Activated CD4-positive, alpha-beta memory T cell treated with anti-CD3 and anti-CD28 coated beads for 36 hours (primary cell): Measurements from ENCODE around the gene LUC7L2. TPM values are rescaled to one million over a fixed set of nuclear protein-coding genes. Genes with fewer than 3 reads are reported as not detected.
"Not testable (repeated sequence)": the region's sequence is repeated elsewhere in the genome, so short reads cannot be mapped to it uniquely, and the experiment has no call there.

Experiments
- CTCF ChIA-PET: fragments of 350-600 bp; sonication (Branson Sonifier 250); formaldehyde crosslinking; loops from one replicate; lab custom pipeline; 2021; ENCODE audit warnings: antibody characterized with exemption, inconsistent platforms; lab: Charles Lee
- POLR2A ChIA-PET: fragments of 350-600 bp; sonication (Branson Sonifier 250); formaldehyde crosslinking; loops from one replicate; lab custom pipeline; 2021; ENCODE audit warnings: antibody characterized with exemption; lab: Charles Lee
- DNase-seq: peaks from one replicate; pipeline ENCODE4 v3.0.0-alpha.2; 2020
- H3K27ac Mint-ChIP-seq: one replicate; pipeline ENCODE4 v1.8.0; 2021; ENCODE audit warnings: mixed read lengths
- H3K27me3 Mint-ChIP-seq: one replicate; pipeline ENCODE4 v1.8.0; 2021; ENCODE audit warnings: mixed read lengths
- H3K36me3 Mint-ChIP-seq: one replicate; pipeline ENCODE4 v1.8.0; 2021; ENCODE audit warnings: mixed read lengths
- H3K4me1 Mint-ChIP-seq: one replicate; pipeline ENCODE4 v1.8.0; 2021; ENCODE audit warnings: low read depth, mixed read lengths
- H3K4me3 Mint-ChIP-seq: one replicate; pipeline ENCODE4 v1.8.0; 2021; ENCODE audit warnings: mild to moderate bottlenecking, mixed read lengths
- H3K9me3 Mint-ChIP-seq: one replicate; pipeline ENCODE4 v1.8.0; 2021; ENCODE audit warnings: mixed read lengths
- intact Hi-C: fragments of 100-400 bp; cut with micrococcal nuclease; formaldehyde crosslinking; loops from one replicate; pipeline ENCODE4 v1.15.1; 2023
- total RNA-seq, 2 experiments: library from RNA; stranded (reverse); gene quantifications; one replicate each; pipeline ENCODE4 v1.2.3, GENCODE V29; 2021

Gene LUC7L2
- total RNA-seq, 2 experiments from 2014 or later = 105 to 114 TPM

DNA sequence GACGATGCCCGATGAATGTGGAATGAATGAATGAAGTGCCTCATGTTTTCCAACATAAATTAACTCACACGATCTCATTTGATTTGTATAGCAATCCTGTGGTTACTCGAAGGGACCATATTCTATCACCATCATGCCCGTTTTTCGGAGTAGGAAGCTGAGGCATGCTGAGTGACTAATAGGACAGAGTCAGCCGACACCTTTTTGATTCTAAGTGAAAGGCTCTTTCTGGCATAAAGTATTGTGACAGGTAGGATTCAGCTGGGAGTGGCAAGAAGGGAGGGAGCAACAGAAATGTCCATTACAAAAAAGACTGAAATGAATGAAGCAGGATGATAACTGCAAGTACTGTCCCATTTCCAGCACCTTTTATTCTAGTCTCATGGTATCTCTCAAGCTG is 68.1 kb downstream of the LUC7L2 start:
- no peak for DNase-seq
- intact Hi-C loops = no loop called here
- Mint-ChIP-seq H3K4me1 (no peaks in the 10 kb centered on the region), H3K36me3 (peaks cover 15% of the 10 kb centered on the region), H3K9me3 (no peaks in the 10 kb centered on the region), H3K27me3 (no peaks in the 10 kb centered on the region), H3K27ac (no peak overlapping the region), H3K4me3 (no peak overlapping the region)
- ChIA-PET CTCF (interaction anchor here (1.5 kb wide), 1 partner anchor 15 kb away, joined by 3 read pairs; no protein-coding TSS in a partner anchor), POLR2A (no interaction called here)

DNA sequence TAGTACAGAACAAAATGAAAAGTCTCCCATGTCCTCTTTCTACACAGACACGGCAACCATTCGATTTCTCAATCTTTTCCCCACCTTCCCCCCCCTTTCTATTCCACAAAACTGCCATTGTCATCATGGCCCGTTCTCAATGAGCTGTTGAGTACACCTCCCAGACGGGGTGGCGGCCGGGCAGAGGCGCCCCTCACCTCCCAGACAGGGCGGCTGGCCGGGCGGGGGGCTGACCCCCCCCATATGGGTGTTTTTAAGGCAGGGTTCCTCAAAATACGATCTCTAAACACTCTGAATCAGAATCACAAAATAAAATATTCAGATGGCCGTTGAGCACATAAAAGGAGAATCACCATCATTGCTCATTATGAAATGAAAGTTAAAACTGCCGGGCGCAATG is 70.0 kb downstream of the LUC7L2 start:
- H3K9me3 Mint-ChIP-seq, H3K27ac Mint-ChIP-seq, H3K27me3 Mint-ChIP-seq, H3K36me3 Mint-ChIP-seq, intact Hi-C loops, POLR2A ChIA-PET, CTCF ChIA-PET, H3K4me1 Mint-ChIP-seq, H3K4me3 Mint-ChIP-seq, DNase-seq: not testable (repeated sequence)

DNA sequence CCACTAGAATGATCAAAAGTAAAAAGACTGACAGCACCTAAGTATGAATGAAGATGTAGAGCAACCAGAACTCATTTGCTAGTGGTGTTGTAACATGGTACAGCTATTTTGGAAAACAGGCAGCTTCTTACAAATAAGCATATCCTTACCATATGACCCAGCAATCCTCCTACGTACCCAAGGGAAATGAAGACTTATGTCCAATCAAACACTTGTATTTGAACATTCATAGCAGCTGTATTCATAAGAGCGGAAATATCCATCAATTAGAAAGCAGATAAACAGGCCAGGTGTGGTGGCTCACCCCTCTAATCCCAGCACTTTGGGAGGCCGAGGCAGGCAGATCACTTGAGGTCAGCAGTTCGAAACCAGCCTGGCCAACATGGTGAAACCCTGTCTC is 70.7 kb downstream of the LUC7L2 start:
- Mint-ChIP-seq H3K9me3 (no peaks in the 10 kb centered on the region), H3K27ac (no peak overlapping the region), H3K27me3 (no peaks in the 10 kb centered on the region), H3K4me3 (no peak overlapping the region), H3K36me3 (peaks cover 4% of the 10 kb centered on the region), H3K4me1 (peaks cover 4% of the 10 kb centered on the region)
- POLR2A ChIA-PET = interaction anchor here (0.6 kb wide), 1 partner anchor 81 kb away, joined by 3 read pairs; no protein-coding TSS in a partner anchor
- DNase-seq = no peak
- intact Hi-C loops = no loop called here
- CTCF ChIA-PET = interaction anchor here (1.1 kb wide), 1 partner anchor 190 kb away, joined by 3 read pairs; no protein-coding TSS in a partner anchor

DNA sequence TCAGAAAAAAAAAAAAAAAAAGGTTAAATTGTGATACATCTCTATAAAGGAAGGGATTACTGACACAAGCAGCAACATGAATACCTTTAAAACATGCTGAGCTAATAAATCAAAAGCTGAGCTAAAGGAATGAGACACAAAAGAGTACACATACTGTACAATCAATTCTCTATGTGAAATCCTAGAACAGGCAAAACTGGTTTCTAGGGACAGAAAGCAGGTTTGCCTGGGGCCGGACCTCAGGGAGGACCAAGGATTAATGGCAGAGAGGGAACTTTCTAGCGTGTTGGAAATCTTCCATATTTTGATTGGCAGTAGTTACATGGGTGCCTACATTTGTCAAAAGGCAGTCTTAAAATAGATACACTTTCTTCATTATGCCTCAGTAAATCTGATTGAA is 71.3 kb downstream of the LUC7L2 start:
- ChIA-PET CTCF (interaction anchor here (1.1 kb wide), 2 partner anchors 9 to 190 kb away, joined by 3 to 4 read pairs; no protein-coding TSS in a partner anchor), POLR2A (no interaction called here)
- peaks cover 4% of the 10 kb centered on the region for H3K36me3 Mint-ChIP-seq
- DNase-seq = no peak
- H3K9me3 Mint-ChIP-seq = no peaks in the 10 kb centered on the region
- intact Hi-C loops = no loop called here
- no peak overlapping the region for H3K4me3 Mint-ChIP-seq
- no peaks in the 10 kb centered on the region for H3K27me3 Mint-ChIP-seq
- no peak overlapping the region for H3K27ac Mint-ChIP-seq
- H3K4me1 Mint-ChIP-seq = peaks cover 4% of the 10 kb centered on the region

DNA sequence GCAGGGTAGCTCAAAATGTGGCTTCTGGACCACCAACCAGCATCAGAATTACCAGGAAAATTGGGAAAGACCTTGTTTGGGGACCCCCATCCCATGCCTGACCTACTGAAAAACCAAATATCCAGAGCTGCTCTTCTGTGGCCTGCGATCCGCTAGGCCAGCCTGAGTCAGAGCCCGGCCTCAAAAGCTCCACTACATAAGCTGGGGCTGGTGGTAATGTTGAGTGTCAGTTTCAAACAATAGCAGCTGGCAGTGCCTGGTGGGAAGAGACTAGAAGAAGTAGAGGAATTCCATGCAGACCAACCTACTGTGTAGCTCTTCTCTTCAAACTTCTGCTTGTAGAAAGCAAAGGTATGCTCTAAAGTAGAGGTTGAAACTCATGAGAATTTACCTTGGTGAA is 71.8 kb downstream of the LUC7L2 start:
- CTCF ChIA-PET = interaction anchor here (1.1 kb wide), 2 partner anchors 9 to 189 kb away, joined by 3 to 4 read pairs; no protein-coding TSS in a partner anchor
- no peaks in the 10 kb centered on the region for H3K27me3 Mint-ChIP-seq
- no peak overlapping the region for H3K27ac Mint-ChIP-seq
- intact Hi-C loops = no loop called here
- no peak for DNase-seq
- no peaks in the 10 kb centered on the region for H3K9me3 Mint-ChIP-seq
- H3K4me1 Mint-ChIP-seq = peaks cover 4% of the 10 kb centered on the region
- POLR2A ChIA-PET = no interaction called here
- no peak overlapping the region for H3K4me3 Mint-ChIP-seq
- peaks cover 4% of the 10 kb centered on the region for H3K36me3 Mint-ChIP-seq

DNA sequence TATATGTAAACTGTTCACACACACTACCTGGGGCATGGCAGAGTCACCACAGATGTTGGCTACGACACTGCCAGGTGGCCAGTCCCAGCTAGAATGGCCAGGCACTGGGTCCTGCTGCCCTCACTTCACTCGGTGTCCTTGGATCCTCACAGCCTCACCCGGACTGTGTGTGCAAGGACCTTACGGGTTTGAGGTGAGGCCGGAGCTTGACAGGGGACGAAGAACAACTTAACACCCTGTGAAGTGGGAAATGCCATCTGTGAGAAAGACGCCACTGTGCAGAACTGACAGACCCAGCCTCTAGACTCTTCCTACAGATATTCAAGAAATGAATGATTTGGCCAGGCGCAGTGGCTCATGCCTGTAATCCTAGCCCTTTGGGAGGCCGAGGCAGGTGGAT is 77.1 kb downstream of the LUC7L2 start:
- H3K4me1 Mint-ChIP-seq = peaks cover 4% of the 10 kb centered on the region
- ChIA-PET CTCF (no interaction called here), POLR2A (no interaction called here)
- H3K27me3 Mint-ChIP-seq = no peaks in the 10 kb centered on the region
- H3K27ac Mint-ChIP-seq = no peak overlapping the region
- no peaks in the 10 kb centered on the region for H3K9me3 Mint-ChIP-seq
- DNase-seq = no peak
- H3K4me3 Mint-ChIP-seq = no peak overlapping the region
- intact Hi-C loops = no loop called here
- H3K36me3 Mint-ChIP-seq = peaks cover 2% of the 10 kb centered on the region

DNA sequence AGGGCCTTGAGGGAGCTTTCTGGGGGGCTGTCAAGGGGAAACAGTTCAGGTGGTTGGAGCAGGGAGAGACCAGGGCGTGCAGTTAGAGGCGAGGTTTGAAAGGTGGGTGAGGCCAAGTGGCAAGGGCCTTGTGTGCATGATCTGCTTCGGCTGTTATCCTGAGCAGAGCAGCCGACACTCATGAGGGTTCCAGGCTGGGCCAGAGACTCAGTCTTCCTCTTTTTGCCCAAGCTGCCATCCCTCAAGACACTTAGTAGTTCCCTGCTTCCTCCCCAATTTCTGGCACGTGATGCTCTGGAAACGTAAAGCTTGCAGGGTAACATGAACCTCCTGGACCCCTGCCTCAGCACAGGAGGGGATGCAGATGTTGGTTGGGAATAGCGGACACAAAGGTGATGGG is 79.7 kb downstream of the LUC7L2 start:
- no peak for DNase-seq
- Mint-ChIP-seq H3K9me3 (no peaks in the 10 kb centered on the region), H3K4me1 (peaks cover under 1% of the 10 kb centered on the region), H3K4me3 (no peak overlapping the region), H3K27ac (no peak overlapping the region), H3K27me3 (no peaks in the 10 kb centered on the region), H3K36me3 (no peaks in the 10 kb centered on the region)
- ChIA-PET CTCF (no interaction called here), POLR2A (no interaction called here)
- intact Hi-C loops = no loop called here

DNA sequence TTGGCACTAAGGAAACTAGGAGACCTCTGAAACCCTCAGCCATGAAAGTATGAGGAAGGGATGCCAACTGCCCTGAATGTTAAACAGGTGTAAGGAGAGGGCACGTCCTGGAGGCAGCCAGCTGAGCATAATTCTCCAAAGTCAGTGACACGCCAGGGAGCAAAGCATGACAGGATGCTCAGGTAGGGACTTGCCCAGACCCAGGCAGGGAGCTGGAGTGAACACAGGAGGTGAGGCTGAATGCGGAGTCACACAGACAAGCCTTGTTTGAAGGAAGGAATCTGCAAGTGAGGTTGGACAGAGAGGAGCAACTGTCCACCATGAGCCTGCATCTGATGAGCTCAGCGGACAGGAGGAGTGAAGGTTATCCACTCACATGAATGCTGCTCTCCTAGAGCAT is 82.3 kb downstream of the LUC7L2 start:
- no peaks in the 10 kb centered on the region for H3K27me3 Mint-ChIP-seq
- no peak overlapping the region for H3K27ac Mint-ChIP-seq
- no peaks in the 10 kb centered on the region for H3K4me1 Mint-ChIP-seq

DNA sequence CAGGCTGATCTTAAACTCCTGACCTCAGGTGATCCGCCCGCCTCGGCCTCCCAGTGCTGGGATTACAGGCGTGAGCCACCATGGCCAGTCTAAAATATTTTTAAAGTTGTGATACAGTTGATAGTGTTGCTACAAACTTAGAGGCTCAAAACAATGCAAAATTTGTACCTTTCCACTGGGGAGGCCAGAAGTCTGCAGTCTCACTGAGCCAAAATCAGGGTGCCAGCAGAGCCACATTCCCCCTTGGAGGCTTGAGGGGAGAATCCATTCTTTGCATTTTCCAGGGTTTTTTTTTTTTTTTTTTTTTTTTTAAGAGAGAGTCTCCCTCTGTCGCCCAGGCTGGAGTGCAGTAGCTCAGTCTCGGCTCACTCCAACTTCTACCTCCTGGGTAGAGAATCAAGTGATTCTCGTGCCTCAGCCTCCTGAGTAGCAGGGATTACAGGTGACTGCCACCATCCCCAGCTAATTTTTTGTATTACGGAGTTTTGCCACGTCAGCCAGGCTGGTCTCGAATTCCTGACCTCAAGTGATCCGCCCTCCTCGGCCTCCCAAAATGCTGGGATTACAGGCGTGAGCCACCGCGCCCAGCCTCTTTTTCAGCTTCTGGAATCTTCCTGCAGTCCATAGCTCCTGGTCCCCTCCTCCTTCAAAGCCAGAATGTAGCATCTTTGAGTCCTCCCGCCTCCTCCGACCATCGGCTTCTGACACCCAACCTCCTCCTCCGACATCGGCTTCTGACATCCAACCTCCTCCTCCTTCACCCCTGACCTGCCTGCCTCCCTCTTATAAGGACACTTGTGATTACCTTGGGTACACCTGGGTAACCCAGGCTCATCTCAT is 86.6 kb downstream of the LUC7L2 start:
- Mint-ChIP-seq H3K27ac (no peak overlapping the region), H3K9me3 (no peaks in the 10 kb centered on the region), H3K4me3 (no peak overlapping the region), H3K27me3 (no peaks in the 10 kb centered on the region), H3K4me1 (no peaks in the 10 kb centered on the region), H3K36me3 (no peaks in the 10 kb centered on the region)
- intact Hi-C loops = no loop called here
- no peak for DNase-seq
- POLR2A ChIA-PET = interaction anchor here (0.7 kb wide), 1 partner anchor 48 kb away, joined by 3 read pairs; no protein-coding TSS in a partner anchor
- CTCF ChIA-PET = interaction anchor here (1.2 to 1.3 kb wide), 2 partner anchors 12 to 69 kb away, joined by 3 to 4 read pairs; no protein-coding TSS in a partner anchor

More for the DNA sequence above, 82.3 kb downstream of the LUC7L2 start:
- no peak for DNase-seq
- Mint-ChIP-seq H3K9me3 (no peaks in the 10 kb centered on the region), H3K4me3 (no peak overlapping the region), H3K36me3 (no peaks in the 10 kb centered on the region)
- intact Hi-C loops = no loop called here
- POLR2A ChIA-PET = no interaction called here
- CTCF ChIA-PET = interaction anchor here (0.6 to 0.9 kb wide), 2 partner anchors 8 to 29 kb away, joined by 3 read pairs; no protein-coding TSS in a partner anchor

DNA sequence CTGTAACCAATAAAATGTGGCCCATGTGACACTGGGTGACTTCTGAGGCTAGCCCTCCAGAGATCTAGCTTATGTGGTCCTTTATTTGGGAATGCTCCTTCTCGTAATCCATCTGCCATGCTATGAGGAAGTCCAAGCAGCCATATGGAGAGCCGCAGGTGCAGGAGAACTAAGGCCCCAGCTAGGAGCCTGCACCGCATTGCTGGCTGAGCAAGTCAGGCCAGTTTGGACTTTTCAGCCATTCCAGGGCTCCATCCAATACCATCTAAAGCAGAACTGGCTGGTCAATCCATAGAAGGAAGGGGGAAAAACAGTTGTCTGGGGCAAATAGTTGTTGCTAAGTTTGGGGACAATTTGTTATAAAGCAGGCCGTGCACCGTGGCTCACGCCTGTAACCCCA is 91.2 kb downstream of the LUC7L2 start:
- ChIA-PET CTCF (no interaction called here), POLR2A (no interaction called here)
- no peaks in the 10 kb centered on the region for H3K9me3 Mint-ChIP-seq
- no peak overlapping the region for H3K27ac Mint-ChIP-seq
- H3K27me3 Mint-ChIP-seq = no peaks in the 10 kb centered on the region
- H3K4me1 Mint-ChIP-seq = no peaks in the 10 kb centered on the region
- no peak overlapping the region for H3K4me3 Mint-ChIP-seq
- H3K36me3 Mint-ChIP-seq = no peaks in the 10 kb centered on the region
- DNase-seq = no peak
- intact Hi-C loops = no loop called here

DNA sequence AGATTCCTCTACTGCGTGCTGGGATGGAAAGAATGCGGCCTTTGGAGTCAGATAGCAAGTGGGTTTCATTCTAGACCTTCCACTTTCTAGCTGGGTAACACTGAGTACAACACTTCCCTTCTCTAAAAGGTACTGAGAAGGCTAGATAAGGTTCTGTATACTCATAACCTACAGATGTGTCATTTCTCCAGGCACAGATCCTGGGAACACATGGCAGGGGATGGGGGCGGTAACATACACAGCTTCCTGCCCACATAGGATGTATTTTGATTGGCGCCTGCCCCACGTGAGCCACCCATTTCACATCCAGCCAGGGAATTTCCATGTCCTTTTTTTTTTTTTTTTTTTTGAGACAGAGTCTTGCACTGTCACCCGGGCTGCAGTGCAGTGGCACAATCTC is 91.9 kb downstream of the LUC7L2 start:
- ChIA-PET CTCF (interaction anchor here (1.5 kb wide), 1 partner anchor 48 kb away, joined by 4 read pairs; no protein-coding TSS in a partner anchor), POLR2A (no interaction called here)
- Mint-ChIP-seq H3K36me3 (no peaks in the 10 kb centered on the region), H3K27me3 (no peaks in the 10 kb centered on the region), H3K27ac (no peak overlapping the region), H3K4me1 (no peaks in the 10 kb centered on the region), H3K4me3 (no peak overlapping the region), H3K9me3 (no peaks in the 10 kb centered on the region)
- DNase-seq = no peak
- intact Hi-C loops = no loop called here

DNA sequence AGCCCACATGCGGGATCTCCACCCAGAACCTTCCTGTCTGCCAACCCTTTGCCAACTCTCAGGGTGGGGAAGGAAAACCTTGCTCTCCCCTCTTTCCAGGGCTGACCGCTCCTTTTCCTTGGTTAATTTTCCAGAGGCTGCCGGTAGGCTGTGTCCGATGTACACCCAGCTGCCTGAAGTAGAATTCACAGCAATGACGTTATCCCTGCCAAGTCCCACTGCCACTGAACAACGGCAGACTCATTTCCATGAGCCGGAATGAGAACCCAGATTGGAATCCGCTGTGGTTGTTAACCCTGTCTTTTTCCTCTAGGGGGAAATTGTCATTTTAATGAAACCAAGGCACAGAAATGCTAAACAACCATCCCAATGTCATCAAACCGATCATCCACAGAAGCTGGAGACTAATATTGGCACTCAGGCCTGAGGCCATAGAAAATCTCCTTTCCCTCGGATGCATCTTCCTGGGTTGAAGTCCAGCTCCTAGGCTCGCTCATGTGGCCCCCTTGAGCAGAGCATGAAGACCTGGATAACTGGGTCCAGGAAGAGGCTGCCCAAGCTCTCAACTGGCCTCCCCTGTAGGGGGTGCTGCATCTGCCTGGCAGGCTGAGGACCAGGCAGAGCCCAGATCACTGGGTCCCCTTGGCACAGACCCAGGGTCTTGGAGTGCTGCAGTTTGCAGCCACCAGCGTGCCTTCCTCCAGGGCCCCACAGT is 93.4 kb downstream of the LUC7L2 start:
- DNase-seq = no peak
- no peaks in the 10 kb centered on the region for H3K27me3 Mint-ChIP-seq
- H3K4me1 Mint-ChIP-seq = no peaks in the 10 kb centered on the region
- no peak overlapping the region for H3K4me3 Mint-ChIP-seq
- H3K9me3 Mint-ChIP-seq = no peaks in the 10 kb centered on the region
- intact Hi-C loops = no loop called here
- no peaks in the 10 kb centered on the region for H3K36me3 Mint-ChIP-seq
- POLR2A ChIA-PET = no interaction called here
- CTCF ChIA-PET = interaction anchor here (1.1 kb wide), 1 partner anchor 18 kb away, joined by 3 read pairs; no protein-coding TSS in a partner anchor
- no peak overlapping the region for H3K27ac Mint-ChIP-seq
